CD8-positive, alpha-beta memory T cell (primary cell): ENCODE results near the gene CCDC51. TPM values are rescaled to one million over a fixed set of nuclear protein-coding genes. Genes with fewer than 3 reads are reported as not detected.
"Not testable (repeated sequence)": the region's sequence is repeated elsewhere in the genome, so short reads cannot be mapped to it uniquely, and the experiment has no call there.

Experiments used
- CTCF ChIA-PET: fragments of 350-600 bp; sonication (Branson Sonifier 250); formaldehyde crosslinking; loops from one replicate; lab custom pipeline; 2021; ENCODE audit warnings: antibody characterized with exemption; lab: Charles Lee
- POLR2A ChIA-PET: fragments of 350-600 bp; sonication (Branson Sonifier 250); formaldehyde crosslinking; loops from one replicate; lab custom pipeline; 2021; ENCODE audit warnings: antibody characterized with exemption; lab: Charles Lee
- DNase-seq, 5 donors: peaks; one replicate each; pipeline versions ENCODE4 v3.0.0 to v3.0.0-alpha.2; 2020 to 2022; ENCODE audit warnings: mixed read lengths in 1 of 5
- H3K27ac ChIP-seq: one replicate; pipeline ENCODE4 v1.7.0; 2013; ENCODE audit warnings: low read depth, mild to moderate bottlenecking, low read length, moderate library complexity
- H3K27me3 ChIP-seq: 2 replicates; pipeline ENCODE4 v1.7.0; 2013; ENCODE audit warnings: low read length, mild to moderate bottlenecking; ENCODE audit not compliant: insufficient read depth, poor library complexity, severe bottlenecking
- H3K36me3 ChIP-seq: 2 replicates; pipeline ENCODE4 v1.7.0; 2013; ENCODE audit warnings: mild to moderate bottlenecking, low read length, moderate library complexity; ENCODE audit not compliant: insufficient read depth
- H3K4me1 ChIP-seq: 2 replicates; pipeline ENCODE4 v1.7.0; 2013; ENCODE audit warnings: mild to moderate bottlenecking, low read length, moderate library complexity; ENCODE audit not compliant: insufficient read depth
- H3K4me3 ChIP-seq: 2 replicates; pipeline ENCODE4 v1.7.0; 2013; ENCODE audit warnings: mild to moderate bottlenecking, low read length
- H3K9me3 ChIP-seq: 2 replicates; pipeline ENCODE4 v1.7.0; 2013; ENCODE audit warnings: mild to moderate bottlenecking, low read length
- H3K27ac Mint-ChIP-seq, 8 donors: one replicate each; pipeline ENCODE4 v1.8.0; 2020 to 2021; ENCODE audit warnings: mixed read lengths in 8 of 8, mild to moderate bottlenecking in 6 of 8, inconsistent platforms in 3 of 8, moderate library complexity in 3 of 8
- H3K27me3 Mint-ChIP-seq, 2 donors: one replicate each; pipeline ENCODE4 v1.8.0; 2020 to 2021; ENCODE audit warnings: mixed read lengths in 2 of 2, mild to moderate bottlenecking in 1 of 2, moderate library complexity in 1 of 2
- H3K36me3 Mint-ChIP-seq, 3 donors: one replicate each; pipeline ENCODE4 v1.8.0; 2020 to 2021; ENCODE audit warnings: mixed read lengths in 3 of 3, inconsistent platforms in 1 of 3, mild to moderate bottlenecking in 1 of 3
- H3K4me1 Mint-ChIP-seq, 3 donors: one replicate each; pipeline ENCODE4 v1.8.0; 2020 to 2021; ENCODE audit warnings: mixed read lengths in 3 of 3, inconsistent platforms in 1 of 3, mild to moderate bottlenecking in 1 of 3
- H3K4me3 Mint-ChIP-seq, 7 donors: one replicate each; pipeline ENCODE4 v1.8.0; 2020 to 2021; ENCODE audit warnings: mixed read lengths in 7 of 7, mild to moderate bottlenecking in 6 of 7, moderate library complexity in 4 of 7, inconsistent platforms in 2 of 7
- H3K9me3 Mint-ChIP-seq, 5 donors: one replicate each; pipeline ENCODE4 v1.8.0; 2020 to 2022; ENCODE audit warnings: mixed read lengths in 5 of 5, mild to moderate bottlenecking in 3 of 5, moderate library complexity in 2 of 5, inconsistent platforms in 1 of 5
- polyA plus RNA-seq: library from polyadenylated mRNA; unstranded; fragments of 300-500 nt; fragmentation: Illumina TruSeq; gene quantifications from one replicate; pipeline ENCODE4 v1.2.3, GENCODE V29; 2021
- total RNA-seq, 2 experiments: library from RNA; stranded (reverse); gene quantifications; one replicate each; pipeline ENCODE4 v1.2.3, GENCODE V29; 2021

Gene CCDC51
- total RNA-seq: 10 to 100 TPM; 24.2 to 26.0 TPM
- 11.3 TPM for polyA plus RNA-seq

- H3K36me3 ChIP-seq: peaks cover 17% of the 10 kb centered on the region
- CTCF ChIA-PET: interaction anchor here (0.7 to 2.4 kb wide), 16 partner anchors 8 to 140 kb away, joined by 3 to 17 read pairs (median 5); partner anchors contain the start of genes PFKFB4, PLXNB1 and SHISA5
- no peaks in the 10 kb centered on the region for H3K27me3 Mint-ChIP-seq
- peaks cover 28 to 46% (median 31%) of the 10 kb centered on the region in 3 donors for H3K4me1 Mint-ChIP-seq
- H3K36me3 Mint-ChIP-seq: peaks cover 0 to 42% (median 5%) of the 10 kb centered on the region in 3 donors
- DNase-seq: peak; percentile 96 to 99 (median 97)
- POLR2A ChIA-PET: interaction anchor here (0.7 to 3.0 kb wide), 15 partner anchors 10 to 199 kb away, joined by 3 to 18 read pairs (median 4); partner anchors contain the start of genes NME6, PFKFB4, PLXNB1 and SHISA5
- H3K27ac Mint-ChIP-seq: peak within 1 kb of the TSS in 6 of 8 donors; percentile 96 to 100 (median 100)
- H3K4me1 ChIP-seq: peaks cover 36% of the 10 kb centered on the region
- no peaks in the 10 kb centered on the region for H3K9me3 ChIP-seq
- peak within 1 kb of the TSS; percentile 84 to 99 (median 93) for H3K4me3 Mint-ChIP-seq
- H3K27me3 ChIP-seq: no peaks in the 10 kb centered on the region
- no peaks in the 10 kb centered on the region for H3K9me3 Mint-ChIP-seq
- H3K4me3 ChIP-seq: peak within 1 kb of the TSS; percentile 62
- H3K27ac ChIP-seq: peak within 1 kb of the TSS; percentile 96
These were observed at the start of gene CCDC51, which contains the start of gene TMA7 for GRCh38 chr3:48439820-48440589. Gene CCDC51, minus strand, starts transcription at chr3:48440119. Its CDS starts 4,991 bp downstream, at chr3:48435128. Gene TMA7, plus strand, starts transcription at chr3:48440257. Its CDS starts 40 bp downstream, at chr3:48440297.

GRCh38 chr3:48486952-48487351 is 47.0 kb upstream of the CCDC51 start:
- Histone ChIP-seq H3K4me1 (no peaks in the 10 kb centered on the region), H3K27me3 (no peaks in the 10 kb centered on the region), H3K36me3 (no peaks in the 10 kb centered on the region), H3K27ac (no peak overlapping the region), H3K9me3 (no peaks in the 10 kb centered on the region), H3K4me3 (no peak overlapping the region)
- Mint-ChIP-seq H3K36me3 (peaks cover 0 to 2% (median 0%) of the 10 kb centered on the region in 3 donors), H3K27me3 (no peaks in the 10 kb centered on the region), H3K9me3 (no peaks in the 10 kb centered on the region), H3K27ac (no peak overlapping the region), H3K4me3 (no peak overlapping the region), H3K4me1 (peaks cover 0 to 1% (median 0%) of the 10 kb centered on the region in 3 donors)
- ChIA-PET POLR2A (no interaction called here), CTCF (no interaction called here)
- no peak for DNase-seq

- H3K4me3 ChIP-seq, H3K27ac Mint-ChIP-seq, DNase-seq, H3K9me3 ChIP-seq, H3K36me3 Mint-ChIP-seq, H3K27me3 ChIP-seq, H3K4me3 Mint-ChIP-seq, H3K27me3 Mint-ChIP-seq, H3K9me3 Mint-ChIP-seq, H3K36me3 ChIP-seq, H3K27ac ChIP-seq: not testable (repeated sequence)
- CTCF ChIA-PET: interaction anchor here (1.1 to 1.6 kb wide), 2 partner anchors 22 to 47 kb away, joined by 4 to 6 read pairs; partner anchors contain the start of gene SHISA5
- H3K4me1 Mint-ChIP-seq: peaks cover 21 to 24% (median 24%) of the 10 kb centered on the region in 3 donors
- POLR2A ChIA-PET: interaction anchor here (0.7 kb wide), 1 partner anchor 1858 kb away, joined by 4 read pairs; the partner anchor contains the start of gene RASSF1
- peaks cover 24% of the 10 kb centered on the region for H3K4me1 ChIP-seq
These were observed 42.9 kb upstream of the CCDC51 start for GRCh38 chr3:48482822-48483221.

GRCh38 chr3:48480891-48481290 is 41.0 kb upstream of the CCDC51 start:
- DNase-seq, H3K36me3 Mint-ChIP-seq, H3K4me3 ChIP-seq, H3K9me3 ChIP-seq, H3K4me3 Mint-ChIP-seq, H3K9me3 Mint-ChIP-seq, H3K27ac Mint-ChIP-seq, H3K36me3 ChIP-seq, H3K27me3 ChIP-seq, H3K27ac ChIP-seq, H3K27me3 Mint-ChIP-seq: not testable (repeated sequence)
- H3K4me1 ChIP-seq: peaks cover 30% of the 10 kb centered on the region
- ChIA-PET CTCF (interaction anchor here (3.9 kb wide), 1 partner anchor 45 kb away, joined by 17 read pairs; no protein-coding TSS in a partner anchor), POLR2A (interaction anchor here (0.6 kb wide), 1 partner anchor 38 kb away, joined by 6 read pairs; no protein-coding TSS in a partner anchor)
- peaks cover 30 to 43% (median 34%) of the 10 kb centered on the region in 3 donors for H3K4me1 Mint-ChIP-seq

DNA sequence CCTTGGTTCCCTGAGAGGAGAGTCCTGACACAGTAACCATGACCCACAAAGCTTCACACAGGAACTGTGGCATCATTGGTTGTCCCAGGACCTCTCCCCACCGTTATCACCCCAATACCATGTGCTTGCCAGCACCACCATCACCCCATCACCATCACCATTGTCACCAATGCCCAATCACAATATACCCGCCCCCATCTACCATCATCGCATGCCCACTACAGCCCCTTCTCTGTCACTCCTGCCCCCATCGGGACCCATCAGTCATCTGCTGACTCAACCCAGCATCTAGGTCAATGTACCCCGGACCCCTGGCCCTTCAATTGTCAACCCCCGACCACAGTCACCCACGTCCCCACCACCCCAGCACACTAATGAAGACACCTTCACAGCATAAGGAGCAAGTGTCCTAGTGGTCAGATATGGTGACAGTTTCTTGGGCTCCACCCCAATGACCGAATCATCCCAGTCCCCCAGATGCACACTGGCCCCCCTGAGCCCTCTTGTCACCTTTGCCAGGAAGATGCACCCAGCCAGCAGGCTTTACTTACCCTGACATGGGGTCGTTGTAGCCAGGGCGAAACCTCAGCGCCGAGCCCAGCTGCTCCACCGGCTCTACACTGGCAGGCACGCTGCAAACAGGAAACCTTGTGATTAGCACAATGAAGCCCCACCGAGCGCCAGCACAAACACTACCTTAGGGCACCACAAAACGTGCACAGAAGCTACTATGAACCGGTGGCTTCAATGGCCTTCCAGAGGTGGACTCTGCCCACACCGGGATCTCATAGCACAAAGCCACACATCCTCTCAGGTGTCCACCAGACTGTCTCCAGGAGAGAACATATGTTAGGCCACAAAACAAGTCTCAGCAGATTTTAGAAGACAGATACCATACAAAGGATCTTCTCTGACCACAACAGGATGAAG is 39.0 kb upstream of the CCDC51 start:
- POLR2A ChIA-PET: interaction anchor here (0.7 to 1.6 kb wide), 6 partner anchors 12 to 38 kb away, joined by 3 to 11 read pairs (median 4); partner anchors contain the start of genes ATRIP, SHISA5 and TMA7
- Histone ChIP-seq H3K36me3 (no peaks in the 10 kb centered on the region), H3K4me3 (peak overlapping the region; percentile 60), H3K27ac (peak overlapping the region; percentile 78), H3K27me3 (no peaks in the 10 kb centered on the region), H3K4me1 (peaks cover 30% of the 10 kb centered on the region), H3K9me3 (no peaks in the 10 kb centered on the region)
- peaks cover 37 to 58% (median 41%) of the 10 kb centered on the region in 3 donors for H3K4me1 Mint-ChIP-seq
- H3K27ac Mint-ChIP-seq: peak overlapping the region; percentile 93 to 99 (median 98)
- DNase-seq: peak; percentile 42 to 87 (median 80)
- peak overlapping the region; percentile 86 to 98 (median 93) for H3K4me3 Mint-ChIP-seq
- H3K27me3 Mint-ChIP-seq: no peaks in the 10 kb centered on the region
- H3K36me3 Mint-ChIP-seq: peaks cover 0 to 10% (median 0%) of the 10 kb centered on the region in 3 donors
- no peaks in the 10 kb centered on the region for H3K9me3 Mint-ChIP-seq
- CTCF ChIA-PET: interaction anchor here (0.6 to 3.9 kb wide), 8 partner anchors 10 to 70 kb away, joined by 3 to 17 read pairs (median 4); a partner anchor contains a TSS

GRCh38 chr3:48477959-48478520 is 38.1 kb upstream of the CCDC51 start:
- Mint-ChIP-seq H3K27ac (peak overlapping the region; percentile 93 to 99 (median 98)), H3K27me3 (no peaks in the 10 kb centered on the region), H3K4me3 (peak overlapping the region; percentile 86 to 98 (median 93)), H3K4me1 (peaks cover 43 to 65% (median 49%) of the 10 kb centered on the region in 3 donors), H3K36me3 (peaks cover 0 to 10% (median 0%) of the 10 kb centered on the region in 3 donors), H3K9me3 (no peaks in the 10 kb centered on the region)
- Histone ChIP-seq H3K4me3 (peak overlapping the region; percentile 60), H3K27me3 (no peaks in the 10 kb centered on the region), H3K27ac (peak overlapping the region; percentile 78), H3K4me1 (peaks cover 37% of the 10 kb centered on the region), H3K9me3 (no peaks in the 10 kb centered on the region), H3K36me3 (no peaks in the 10 kb centered on the region)
- ChIA-PET CTCF (interaction anchor here (1.2 to 3.9 kb wide), 3 partner anchors 10 to 42 kb away, joined by 3 to 17 read pairs (median 4); no protein-coding TSS in a partner anchor), POLR2A (interaction anchor here (0.8 to 1.6 kb wide), 5 partner anchors 11 to 77 kb away, joined by 3 to 11 read pairs (median 4); partner anchors contain the start of gene TMA7)
- no peak for DNase-seq
